Measurements from ENCODE around the gene NDUFA8.

- TF ChIP-seq CTCF (IDR thresholded peaks at IDR 0.05) = no peak
- no peak for TF ChIP-seq POLR2A (IDR thresholded peaks at IDR 0.05)
Observed at GRCh38 chr9:122106576-122106975, 53.0 kb downstream of the NDUFA8 start.

Measured in lower leg skin (tissue), 3 donors.